ENCODE data around the gene PI16. TPM values are rescaled to one million over a fixed set of nuclear protein-coding genes. Genes with fewer than 3 reads are reported as not detected.

PI16 gene
- total and polyA plus RNA-seq, 5 donors from 2014 or later: 31.9 to 113 (median 62.3) TPM

DNA sequence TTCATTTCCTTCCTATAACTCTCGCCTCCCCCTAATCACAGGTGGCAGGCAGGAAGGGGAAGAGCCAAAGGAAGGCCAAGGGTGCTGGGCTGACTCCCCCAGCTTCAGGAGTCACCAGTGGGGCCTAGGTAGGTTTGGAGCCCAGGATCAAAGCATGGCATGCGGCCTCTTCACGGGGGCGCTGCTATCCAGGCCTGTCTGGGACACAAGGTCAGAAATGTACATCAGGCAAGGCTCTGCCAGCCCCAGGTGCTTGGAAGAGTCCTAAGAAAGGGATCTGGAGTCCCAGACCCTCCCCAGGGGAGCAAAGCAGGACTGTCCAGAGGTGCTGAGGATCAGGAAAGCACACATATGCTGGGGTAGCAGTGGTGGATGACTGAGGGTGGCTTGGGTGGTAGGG, 10.4 kb downstream of the PI16 start:
- H3K36me3 Mint-ChIP-seq: peaks cover 8% of the 10 kb centered on the region

DNA sequence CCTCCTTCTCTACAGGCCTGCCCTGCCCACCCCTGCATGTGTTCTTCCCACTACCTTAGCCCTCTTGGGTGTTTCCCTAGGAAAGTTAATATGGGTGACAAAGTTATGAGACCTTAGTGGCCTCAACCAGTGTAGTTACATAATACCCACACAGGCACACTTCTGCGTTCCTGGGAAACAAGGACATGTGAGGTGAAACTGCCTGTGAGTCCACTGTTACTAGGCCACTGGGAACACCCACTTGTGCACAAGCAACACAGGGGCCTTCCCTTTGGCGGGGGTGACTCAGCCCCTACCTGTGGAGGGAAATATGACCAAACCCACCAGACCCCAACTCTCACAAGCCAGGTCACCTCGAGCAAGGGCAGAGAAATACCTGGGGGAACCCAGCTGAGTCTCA, 12.8 kb downstream of the PI16 start:
- Mint-ChIP-seq H3K4me3 (no peak overlapping the region), H3K4me1 (peaks cover 0 to 36% (median 25%) of the 10 kb centered on the region in 4 donors), H3K27me3 (no peaks in the 10 kb centered on the region), H3K9me3 (no peaks in the 10 kb centered on the region), H3K27ac (peak overlapping the region in 2 of 3 donors; percentile 15 to 86), H3K36me3 (peaks cover 16% of the 10 kb centered on the region)
- Histone ChIP-seq H3K4me3 (ENCODE audit: low read depth, low read length) (no peak overlapping the region), H3K27me3 (ENCODE audit: control insufficient read depth, insufficient read depth, low read length) (no peaks in the 10 kb centered on the region), H3K36me3 (ENCODE audit: control insufficient read depth, insufficient read depth, low read length) (peaks cover 58% of the 10 kb centered on the region), H3K27ac (ENCODE audit: insufficient read depth, low read length, poor library complexity, severe bottlenecking) (no peak overlapping the region), H3K4me1 (ENCODE audit: control insufficient read depth, insufficient read depth, low read length, poor library complexity, severe bottlenecking) (peaks cover 30% of the 10 kb centered on the region), H3K9me3 (ENCODE audit: control insufficient read depth in 2 of 2, low read length in 2 of 2) (no peaks in the 10 kb centered on the region)
- DNase-seq (no peak), ATAC-seq (ENCODE audit: low read depth in 2 of 2) (no peak)

More for the DNA sequence above, 10.4 kb downstream of the PI16 start:
- Histone ChIP-seq H3K27me3 (ENCODE audit: control insufficient read depth, insufficient read depth, low read length) (no peaks in the 10 kb centered on the region), H3K36me3 (ENCODE audit: control insufficient read depth, insufficient read depth, low read length) (peaks cover 41% of the 10 kb centered on the region), H3K4me1 (ENCODE audit: control insufficient read depth, insufficient read depth, low read length, poor library complexity, severe bottlenecking) (peaks cover 35% of the 10 kb centered on the region), H3K9me3 (ENCODE audit: control insufficient read depth in 2 of 2, low read length in 2 of 2) (no peaks in the 10 kb centered on the region), H3K4me3 (ENCODE audit: low read depth, low read length) (no peak overlapping the region), H3K27ac (ENCODE audit: insufficient read depth, low read length, poor library complexity, severe bottlenecking) (peak overlapping the region; percentile 8)
- Mint-ChIP-seq H3K4me1 (peaks cover 4 to 52% (median 35%) of the 10 kb centered on the region in 4 donors), H3K27ac (peak overlapping the region; percentile 69 to 86 (median 78)), H3K4me3 (no peak overlapping the region), H3K9me3 (no peaks in the 10 kb centered on the region), H3K27me3 (no peaks in the 10 kb centered on the region)
- ATAC-seq (ENCODE audit: low read depth in 2 of 2) (no peak), DNase-seq (no peak)

DNA sequence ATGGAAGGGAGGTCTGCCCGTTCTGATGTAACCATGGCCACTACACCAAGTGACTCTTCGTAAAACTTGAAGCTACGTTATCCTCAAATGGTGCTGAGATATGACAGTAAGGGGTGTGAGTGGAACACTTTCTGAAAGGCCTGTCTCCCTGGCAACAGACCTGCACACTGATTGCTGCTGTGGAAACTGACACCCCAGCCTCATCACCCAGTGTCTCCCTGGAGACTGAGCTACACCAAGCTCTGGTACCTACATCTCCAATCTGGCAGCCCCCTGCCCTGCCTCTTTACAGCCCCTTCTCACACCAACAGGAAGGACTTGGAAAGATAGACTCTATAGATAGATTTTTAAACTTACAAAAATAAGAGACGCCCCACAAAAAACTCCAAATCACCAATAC, 13.2 kb downstream of the PI16 start:
- Histone ChIP-seq H3K36me3 (ENCODE audit: control insufficient read depth, insufficient read depth, low read length) (peaks cover 63% of the 10 kb centered on the region), H3K4me1 (ENCODE audit: control insufficient read depth, insufficient read depth, low read length, poor library complexity, severe bottlenecking) (peaks cover 25% of the 10 kb centered on the region), H3K4me3 (ENCODE audit: low read depth, low read length) (no peak overlapping the region), H3K27ac (ENCODE audit: insufficient read depth, low read length, poor library complexity, severe bottlenecking) (no peak overlapping the region), H3K9me3 (ENCODE audit: control insufficient read depth in 2 of 2, low read length in 2 of 2) (no peaks in the 10 kb centered on the region), H3K27me3 (ENCODE audit: control insufficient read depth, insufficient read depth, low read length) (no peaks in the 10 kb centered on the region)
- Mint-ChIP-seq H3K27ac (peak overlapping the region in 1 of 3 donors; percentile 86), H3K4me3 (peak overlapping the region in 1 of 4 donors; percentile 4), H3K36me3 (peaks cover 20% of the 10 kb centered on the region), H3K9me3 (no peaks in the 10 kb centered on the region), H3K4me1 (peaks cover 0 to 31% (median 22%) of the 10 kb centered on the region in 4 donors), H3K27me3 (no peaks in the 10 kb centered on the region)
- ATAC-seq (ENCODE audit: low read depth in 2 of 2): no peak
- no peak for DNase-seq

DNA sequence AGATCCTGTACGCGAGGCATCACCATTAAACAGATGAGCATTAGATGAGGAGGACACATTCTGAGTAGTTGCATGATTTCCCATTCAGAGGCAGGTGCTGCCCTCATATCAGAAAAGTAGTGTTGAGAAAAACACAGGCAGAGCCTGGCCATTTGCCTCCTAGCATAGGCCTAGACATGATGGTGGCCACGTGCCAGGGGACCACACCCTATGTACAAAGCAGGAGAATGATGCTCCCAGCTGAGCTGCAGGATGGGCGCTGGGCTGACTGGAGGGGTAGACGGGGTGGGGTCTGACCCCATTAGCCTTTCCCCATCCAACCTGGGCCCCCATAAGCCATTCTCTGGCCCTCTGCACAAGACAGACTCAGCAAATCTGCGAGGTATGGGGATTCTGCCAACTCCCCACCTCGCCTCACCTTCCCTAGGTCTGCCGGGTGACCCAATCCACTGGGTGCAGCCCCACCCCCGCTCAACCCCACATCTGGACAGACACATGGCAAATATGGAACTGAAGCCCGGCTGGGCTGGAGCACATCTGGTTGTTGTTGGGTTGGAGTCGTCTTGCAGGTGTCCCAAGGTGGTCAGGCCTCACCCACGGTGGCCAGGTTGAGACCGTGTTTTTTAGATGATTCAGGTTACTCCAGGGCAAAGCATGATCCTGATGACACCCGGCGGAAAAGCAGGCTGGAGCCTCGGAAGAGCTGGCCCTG, 13.9 kb downstream of the PI16 start:
- Histone ChIP-seq H3K27me3 (ENCODE audit: control insufficient read depth, insufficient read depth, low read length) (no peaks in the 10 kb centered on the region), H3K9me3 (ENCODE audit: control insufficient read depth in 2 of 2, low read length in 2 of 2) (no peaks in the 10 kb centered on the region), H3K27ac (ENCODE audit: insufficient read depth, low read length, poor library complexity, severe bottlenecking) (no peak overlapping the region), H3K36me3 (ENCODE audit: control insufficient read depth, insufficient read depth, low read length) (peaks cover 70% of the 10 kb centered on the region), H3K4me1 (ENCODE audit: control insufficient read depth, insufficient read depth, low read length, poor library complexity, severe bottlenecking) (peaks cover 18% of the 10 kb centered on the region), H3K4me3 (ENCODE audit: low read depth, low read length) (no peak overlapping the region)
- Mint-ChIP-seq H3K4me1 (peaks cover 0 to 25% (median 16%) of the 10 kb centered on the region in 4 donors), H3K27ac (peak overlapping the region in 1 of 3 donors; percentile 86), H3K27me3 (no peaks in the 10 kb centered on the region), H3K36me3 (peaks cover 23% of the 10 kb centered on the region), H3K4me3 (no peak overlapping the region), H3K9me3 (no peaks in the 10 kb centered on the region)
- DNase-seq (no peak), ATAC-seq (ENCODE audit: low read depth in 2 of 2) (no peak)

DNA sequence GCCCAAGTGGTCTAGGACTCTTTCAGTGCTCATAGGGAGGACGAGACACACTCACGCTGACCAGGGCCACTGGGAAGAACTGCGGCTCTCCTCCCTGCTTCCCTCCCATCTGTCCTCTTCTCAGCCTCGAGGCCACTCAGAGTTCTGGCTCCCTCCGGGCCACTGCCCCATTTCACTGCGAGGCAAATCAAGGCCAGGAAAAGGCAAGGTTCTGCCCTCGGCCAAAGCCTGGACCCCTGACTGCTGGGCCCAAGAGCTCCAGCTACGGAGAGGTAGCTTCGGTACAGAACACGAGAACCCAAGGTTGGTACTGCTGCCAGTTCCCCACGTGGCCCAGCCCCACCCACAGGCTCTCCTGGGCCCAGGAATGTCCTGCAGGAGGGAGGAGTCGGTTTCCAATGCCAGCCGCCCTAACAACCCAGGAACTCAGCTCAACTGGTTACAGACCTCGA, 14.7 kb downstream of the PI16 start:
- no peak overlapping the region for H3K4me3 ChIP-seq (ENCODE audit: low read depth, low read length)
- H3K9me3 Mint-ChIP-seq: no peaks in the 10 kb centered on the region
- peaks cover 10% of the 10 kb centered on the region for H3K4me1 ChIP-seq (ENCODE audit: control insufficient read depth, insufficient read depth, low read length, poor library complexity, severe bottlenecking)
- no peaks in the 10 kb centered on the region for H3K9me3 ChIP-seq (ENCODE audit: control insufficient read depth in 2 of 2, low read length in 2 of 2)
- peak overlapping the region in 1 of 3 donors; percentile 41 for H3K27ac Mint-ChIP-seq
- H3K36me3 ChIP-seq (ENCODE audit: control insufficient read depth, insufficient read depth, low read length): peaks cover 78% of the 10 kb centered on the region
- DNase-seq (no peak), ATAC-seq (ENCODE audit: low read depth in 2 of 2) (no peak)
- no peaks in the 10 kb centered on the region for H3K27me3 ChIP-seq (ENCODE audit: control insufficient read depth, insufficient read depth, low read length)
- H3K27me3 Mint-ChIP-seq: no peaks in the 10 kb centered on the region
- H3K27ac ChIP-seq (ENCODE audit: insufficient read depth, low read length, poor library complexity, severe bottlenecking): no peak overlapping the region
- H3K4me1 Mint-ChIP-seq: peaks cover 5 to 19% (median 11%) of the 10 kb centered on the region in 4 donors
- peaks cover 30% of the 10 kb centered on the region for H3K36me3 Mint-ChIP-seq
- no peak overlapping the region for H3K4me3 Mint-ChIP-seq

DNA sequence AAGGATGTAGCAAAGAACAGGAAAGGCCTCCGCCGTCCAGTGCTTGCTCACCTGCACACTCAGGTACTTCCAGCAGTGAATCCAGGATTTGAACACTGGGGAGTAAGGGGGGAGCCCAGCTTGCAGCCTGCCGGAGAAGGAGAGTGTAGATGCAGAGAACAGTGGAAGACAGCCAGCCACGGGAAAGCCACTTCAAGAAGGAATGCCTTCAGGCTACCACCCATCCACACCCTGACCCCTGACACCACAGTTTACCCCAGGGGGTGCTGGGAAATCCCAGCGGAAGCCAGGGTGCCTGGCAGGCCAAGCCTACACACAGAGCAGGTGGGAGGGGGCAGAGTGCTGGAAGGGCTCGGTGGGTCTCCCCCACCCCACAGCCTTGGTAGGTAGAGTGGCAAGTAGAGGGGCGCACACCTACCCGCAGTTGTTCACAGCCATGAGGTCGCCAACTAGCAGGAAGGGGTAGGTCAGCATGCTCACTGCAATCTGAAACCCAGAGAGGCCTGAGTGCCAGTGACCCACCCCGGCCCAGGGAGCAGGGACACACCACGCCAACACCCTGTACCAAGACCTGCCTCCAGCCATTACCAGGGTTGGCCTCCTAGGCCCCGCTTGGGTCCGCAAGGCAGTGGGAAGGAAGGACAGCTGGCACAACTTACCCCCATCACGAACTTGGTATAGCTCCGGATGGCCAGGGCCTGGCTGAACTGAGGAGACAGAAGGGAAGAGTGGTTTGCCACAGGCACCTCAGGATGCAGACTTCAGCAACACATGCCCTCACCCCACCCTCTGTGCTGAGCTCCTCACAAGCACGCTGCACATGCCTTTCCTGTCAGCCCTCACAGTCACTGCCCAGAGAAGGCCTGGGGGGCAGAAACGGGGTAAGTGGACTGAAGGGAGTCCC, 15.7 kb downstream of the PI16 start:
- Histone ChIP-seq H3K9me3 (ENCODE audit: control insufficient read depth in 2 of 2, low read length in 2 of 2) (no peaks in the 10 kb centered on the region), H3K27me3 (ENCODE audit: control insufficient read depth, insufficient read depth, low read length) (no peaks in the 10 kb centered on the region), H3K27ac (ENCODE audit: insufficient read depth, low read length, poor library complexity, severe bottlenecking) (no peak overlapping the region), H3K4me3 (ENCODE audit: low read depth, low read length) (no peak overlapping the region), H3K4me1 (ENCODE audit: control insufficient read depth, insufficient read depth, low read length, poor library complexity, severe bottlenecking) (peaks cover under 1% of the 10 kb centered on the region), H3K36me3 (ENCODE audit: control insufficient read depth, insufficient read depth, low read length) (peaks cover 88% of the 10 kb centered on the region)
- peak overlapping the region in 2 of 3 donors; percentile 41 to 51 for H3K27ac Mint-ChIP-seq
- peaks cover 4 to 11% (median 5%) of the 10 kb centered on the region in 4 donors for H3K4me1 Mint-ChIP-seq
- no peak for ATAC-seq (ENCODE audit: low read depth in 2 of 2)
- H3K9me3 Mint-ChIP-seq: no peaks in the 10 kb centered on the region
- H3K27me3 Mint-ChIP-seq: no peaks in the 10 kb centered on the region
- no peak for DNase-seq
- H3K4me3 Mint-ChIP-seq: no peak overlapping the region
- peaks cover 36% of the 10 kb centered on the region for H3K36me3 Mint-ChIP-seq

DNA sequence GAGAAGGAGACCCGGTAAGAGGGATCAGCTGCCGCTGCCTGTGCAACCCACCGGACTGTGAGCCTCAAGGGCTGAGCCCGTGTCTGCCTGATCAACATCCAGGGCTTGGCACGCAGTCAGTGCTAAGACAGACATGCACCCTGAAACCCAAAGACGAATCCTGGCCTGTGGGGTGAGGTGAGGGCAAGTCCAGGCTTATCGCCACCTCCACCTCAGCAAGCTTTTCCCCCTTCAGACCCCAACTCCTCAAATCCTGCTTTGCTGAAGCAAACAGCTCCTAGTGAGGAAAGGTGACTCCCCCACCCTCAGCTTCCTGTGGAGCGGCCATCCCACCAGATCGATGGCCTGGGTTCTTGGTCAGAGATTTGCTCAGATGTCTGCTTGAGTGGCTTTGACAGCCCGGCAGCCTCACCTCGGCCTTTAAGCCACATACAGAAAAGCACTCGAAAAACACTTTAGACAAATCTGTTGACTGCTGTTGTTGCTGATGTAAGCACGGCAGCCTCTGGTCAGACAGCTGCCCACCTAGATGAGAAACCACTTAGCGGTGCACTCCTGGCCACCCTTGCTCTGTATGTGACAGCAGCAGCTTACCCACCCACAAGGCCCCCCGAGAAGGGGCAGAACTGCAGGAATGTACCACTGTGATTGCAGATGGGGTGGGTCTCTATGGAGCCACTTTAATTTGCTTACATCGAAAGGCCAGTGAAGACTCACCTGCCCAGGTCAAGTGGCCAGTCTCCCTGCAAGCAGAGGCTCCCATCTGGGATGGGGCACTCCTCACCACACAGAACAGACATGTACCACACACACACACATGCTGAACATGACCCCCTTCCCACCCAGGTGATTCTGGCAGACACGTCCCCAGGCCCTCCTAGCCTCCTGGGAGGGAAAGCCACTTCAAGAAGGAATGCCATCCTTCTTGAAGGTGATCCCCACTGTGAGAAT, 16.6 kb downstream of the PI16 start:
- no peaks in the 10 kb centered on the region for H3K27me3 Mint-ChIP-seq
- DNase-seq (no peak), ATAC-seq (ENCODE audit: low read depth in 2 of 2) (no peak)
- H3K36me3 Mint-ChIP-seq: peaks cover 39% of the 10 kb centered on the region
- Histone ChIP-seq H3K4me3 (ENCODE audit: low read depth, low read length) (no peak overlapping the region), H3K36me3 (ENCODE audit: control insufficient read depth, insufficient read depth, low read length) (peaks cover 97% of the 10 kb centered on the region), H3K4me1 (ENCODE audit: control insufficient read depth, insufficient read depth, low read length, poor library complexity, severe bottlenecking) (no peaks in the 10 kb centered on the region), H3K27me3 (ENCODE audit: control insufficient read depth, insufficient read depth, low read length) (no peaks in the 10 kb centered on the region), H3K27ac (ENCODE audit: insufficient read depth, low read length, poor library complexity, severe bottlenecking) (no peak overlapping the region), H3K9me3 (ENCODE audit: control insufficient read depth in 2 of 2, low read length in 2 of 2) (no peaks in the 10 kb centered on the region)
- H3K4me3 Mint-ChIP-seq: no peak overlapping the region
- H3K4me1 Mint-ChIP-seq: peaks cover 0 to 5% (median 4%) of the 10 kb centered on the region in 4 donors
- peak overlapping the region in 1 of 3 donors; percentile 46 for H3K27ac Mint-ChIP-seq
- H3K9me3 Mint-ChIP-seq: no peaks in the 10 kb centered on the region

Data from CD4-positive, CD25-positive, alpha-beta regulatory T cell (primary cell).